ENCODE results near the gene MORN1. TPM values are rescaled to one million over a fixed set of nuclear protein-coding genes. Genes with fewer than 3 reads are reported as not detected.

MORN1 gene
- total and polyA plus RNA-seq, 4 donors = 2.3 to 6.9 (median 3.6) TPM

DNA sequence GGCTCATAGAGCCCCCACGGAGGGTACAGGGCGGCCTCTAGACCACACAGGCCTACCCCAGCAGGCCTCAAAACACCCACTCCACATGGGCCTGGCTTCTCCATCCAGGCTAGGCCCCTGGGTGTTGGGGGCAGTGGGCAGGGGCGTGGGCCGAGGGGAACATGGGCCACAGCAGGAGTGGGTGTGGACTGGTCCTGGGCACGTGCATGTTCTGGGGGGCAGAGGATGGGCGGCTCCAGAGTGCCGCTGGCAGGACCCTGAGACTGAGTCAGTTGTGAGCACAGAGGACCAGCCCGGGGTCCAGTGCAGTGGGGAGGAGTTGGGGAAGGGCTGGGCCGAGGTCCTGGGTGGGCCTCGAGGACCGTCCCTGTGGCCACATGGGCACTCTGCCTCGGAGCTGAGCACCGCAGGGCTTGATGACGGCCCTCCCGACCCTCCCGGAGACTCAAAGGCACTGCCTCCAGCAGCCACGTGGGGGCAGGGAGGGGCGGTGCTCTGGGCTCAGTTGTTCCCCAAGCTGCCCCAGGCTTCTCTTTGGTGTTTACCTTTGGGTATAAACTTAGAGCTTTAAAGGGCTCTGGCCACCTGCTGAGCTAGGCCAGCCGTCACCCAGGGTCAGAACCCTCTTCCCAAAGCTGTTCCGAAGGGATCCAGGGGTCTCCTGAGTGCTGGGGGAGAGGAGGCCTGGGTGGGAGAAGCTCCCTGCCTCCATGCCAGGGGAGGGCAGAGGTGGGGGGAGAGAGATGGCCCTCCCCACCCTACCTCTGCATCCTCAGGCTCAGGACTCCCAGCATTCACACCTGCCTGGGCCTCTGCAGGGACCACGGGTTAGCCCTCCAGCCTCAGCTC lies 79.9 kb downstream of the MORN1 start:
- no peak overlapping the region for H3K9ac ChIP-seq (ENCODE audit: low read depth in 1 of 2, low read length in 2 of 2)
- peak; percentile 66 for DNase-seq (ENCODE audit: low spot score)
- peak overlapping the region in 1 of 2 donors; percentile 12 for H3K27ac ChIP-seq (ENCODE audit: low read depth in 1 of 2, low read length in 2 of 2)
- H3K4me3 ChIP-seq (ENCODE audit: low read depth in 1 of 3, low read length in 3 of 3) = no peak overlapping the region
- WGBS = 48% methylated on average over 21 of the region's 21 CpGs
- H3K9me3 ChIP-seq (ENCODE audit: control insufficient read depth in 4 of 4, low read length in 3 of 4) = no peaks in the 10 kb centered on the region
- H3K4me1 ChIP-seq (ENCODE audit: control insufficient read depth in 4 of 4, insufficient read depth in 4 of 4, low read length in 3 of 4) = peaks cover 5 to 35% (median 14%) of the 10 kb centered on the region in 4 donors
- peaks cover 13 to 23% (median 15%) of the 10 kb centered on the region in 4 donors for H3K36me3 ChIP-seq (ENCODE audit: control insufficient read depth in 4 of 4, insufficient read depth in 3 of 4, low read depth in 1 of 4, low read length in 3 of 4)
- no peaks in the 10 kb centered on the region for H3K27me3 ChIP-seq (ENCODE audit: control insufficient read depth in 4 of 4, insufficient read depth in 4 of 4, low read length in 3 of 4)
- TF ChIP-seq YY1 (IDR thresholded peaks at IDR 0.05) (no peak), EGR1 (IDR thresholded peaks at IDR 0.05; ENCODE audit: low read depth in 2 of 2) (no peak), RAD21 (IDR thresholded peaks at IDR 0.05) (peak in 1 of 2 donors; percentile 53), SP1 (IDR thresholded peaks at IDR 0.05) (no peak), GABPA (IDR thresholded peaks at IDR 0.05 in 1 of 2, conservative IDR thresholded peaks at IDR 0.05 in 1 of 2) (no peak)
- TF ChIP-seq, protein P1, sequence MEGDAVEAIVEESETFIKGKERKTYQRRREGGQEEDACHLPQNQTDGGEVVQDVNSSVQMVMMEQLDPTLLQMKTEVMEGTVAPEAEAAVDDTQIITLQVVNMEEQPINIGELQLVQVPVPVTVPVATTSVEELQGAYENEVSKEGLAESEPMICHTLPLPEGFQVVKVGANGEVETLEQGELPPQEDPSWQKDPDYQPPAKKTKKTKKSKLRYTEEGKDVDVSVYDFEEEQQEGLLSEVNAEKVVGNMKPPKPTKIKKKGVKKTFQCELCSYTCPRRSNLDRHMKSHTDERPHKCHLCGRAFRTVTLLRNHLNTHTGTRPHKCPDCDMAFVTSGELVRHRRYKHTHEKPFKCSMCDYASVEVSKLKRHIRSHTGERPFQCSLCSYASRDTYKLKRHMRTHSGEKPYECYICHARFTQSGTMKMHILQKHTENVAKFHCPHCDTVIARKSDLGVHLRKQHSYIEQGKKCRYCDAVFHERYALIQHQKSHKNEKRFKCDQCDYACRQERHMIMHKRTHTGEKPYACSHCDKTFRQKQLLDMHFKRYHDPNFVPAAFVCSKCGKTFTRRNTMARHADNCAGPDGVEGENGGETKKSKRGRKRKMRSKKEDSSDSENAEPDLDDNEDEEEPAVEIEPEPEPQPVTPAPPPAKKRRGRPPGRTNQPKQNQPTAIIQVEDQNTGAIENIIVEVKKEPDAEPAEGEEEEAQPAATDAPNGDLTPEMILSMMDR (IDR thresholded peaks at IDR 0.05; ENCODE audit: low read depth, low read length, missing input control) = peak; percentile 13

DNA sequence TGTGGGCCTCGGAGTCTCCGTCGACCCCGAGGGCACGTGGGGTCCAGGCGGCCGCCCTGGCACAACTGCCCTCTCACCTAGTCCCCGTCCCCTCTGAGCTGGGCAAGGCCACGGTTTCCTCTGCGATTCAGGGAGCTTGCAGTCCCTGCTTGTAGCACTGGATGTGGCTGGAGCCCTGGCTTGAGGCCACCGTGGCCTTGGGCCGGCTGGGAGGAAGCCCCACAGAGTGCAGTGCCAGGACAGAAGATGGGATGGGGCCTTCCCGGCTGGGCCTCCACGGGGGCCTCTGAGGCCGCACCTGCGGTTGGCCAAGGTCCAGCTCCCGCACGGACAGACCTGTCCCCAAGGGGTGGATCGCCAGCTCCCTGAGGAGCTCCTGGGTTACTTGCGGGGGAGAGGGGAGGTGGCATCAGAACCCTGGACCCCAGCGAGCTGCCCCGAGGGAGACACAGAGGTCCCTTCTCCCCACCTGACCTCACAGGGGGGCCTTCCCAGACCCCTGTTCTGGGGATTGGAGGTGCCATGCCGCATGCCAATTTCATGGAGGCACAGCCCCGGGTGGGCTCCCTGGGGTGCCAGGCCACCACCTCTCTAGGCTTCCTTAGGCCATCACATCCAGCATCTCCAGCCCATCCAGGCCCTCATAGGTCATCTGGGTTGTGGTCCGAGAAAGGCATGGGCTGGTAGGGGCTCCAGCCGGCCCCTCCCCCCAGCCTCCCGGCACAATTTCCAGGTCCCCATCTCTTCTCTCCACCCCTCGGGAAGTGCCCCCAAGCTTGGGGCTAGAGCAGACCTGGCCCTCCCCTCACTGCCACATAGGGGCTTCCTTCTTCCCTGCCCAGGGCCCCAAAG lies 80.8 kb downstream of the MORN1 start:
- Histone ChIP-seq H3K9ac (ENCODE audit: low read depth in 1 of 2, low read length in 2 of 2) (no peak overlapping the region), H3K9me3 (ENCODE audit: control insufficient read depth in 4 of 4, low read length in 3 of 4) (no peaks in the 10 kb centered on the region), H3K36me3 (ENCODE audit: control insufficient read depth in 4 of 4, insufficient read depth in 3 of 4, low read depth in 1 of 4, low read length in 3 of 4) (peaks cover 15 to 30% (median 21%) of the 10 kb centered on the region in 4 donors), H3K4me1 (ENCODE audit: control insufficient read depth in 4 of 4, insufficient read depth in 4 of 4, low read length in 3 of 4) (peaks cover 5 to 34% (median 13%) of the 10 kb centered on the region in 4 donors), H3K27me3 (ENCODE audit: control insufficient read depth in 4 of 4, insufficient read depth in 4 of 4, low read length in 3 of 4) (no peaks in the 10 kb centered on the region), H3K4me3 (ENCODE audit: low read depth in 1 of 3, low read length in 3 of 3) (no peak overlapping the region), H3K27ac (ENCODE audit: low read depth in 1 of 2, low read length in 2 of 2) (no peak overlapping the region)
- WGBS = 79% methylated on average over 28 of the region's 28 CpGs
- DNase-seq (ENCODE audit: low spot score) = no peak
- TF ChIP-seq, protein P1 (IDR thresholded peaks at IDR 0.05; ENCODE audit: low read depth, low read length, missing input control) = no peak
- no peak for TF ChIP-seq FOXA1 (IDR thresholded peaks at IDR 0.05)

DNA sequence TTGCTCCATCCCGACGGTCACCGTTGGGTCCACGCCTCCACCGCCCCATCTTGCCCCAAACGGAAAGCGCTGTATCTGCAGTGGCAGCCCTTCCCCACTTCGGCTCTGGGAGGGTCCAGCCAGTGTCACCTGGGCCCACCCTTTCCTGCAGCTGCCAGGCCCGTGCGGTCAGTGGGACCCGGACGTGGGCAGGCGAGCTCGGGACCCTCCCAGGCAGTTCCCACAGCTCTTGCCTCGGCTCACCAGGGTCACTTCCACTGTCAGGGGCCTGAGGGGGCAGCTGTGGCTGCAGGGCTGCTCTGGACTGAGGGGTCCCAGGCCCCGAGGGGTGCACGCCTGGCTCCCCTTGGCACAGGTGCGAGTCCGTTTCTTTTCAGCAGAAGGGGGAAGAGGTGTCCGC lies 82.5 kb downstream of the MORN1 start:
- peaks cover 24 to 45% (median 27%) of the 10 kb centered on the region in 4 donors for H3K36me3 ChIP-seq (ENCODE audit: control insufficient read depth in 4 of 4, insufficient read depth in 3 of 4, low read depth in 1 of 4, low read length in 3 of 4)
- TF ChIP-seq GABPA (IDR thresholded peaks at IDR 0.05 in 1 of 2, conservative IDR thresholded peaks at IDR 0.05 in 1 of 2) = no peak
- WGBS = 92% methylated on average over 20 of the region's 20 CpGs
- H3K9ac ChIP-seq (ENCODE audit: low read depth in 1 of 2, low read length in 2 of 2) = no peak overlapping the region
- H3K27me3 ChIP-seq (ENCODE audit: control insufficient read depth in 4 of 4, insufficient read depth in 4 of 4, low read length in 3 of 4) = no peaks in the 10 kb centered on the region
- H3K27ac ChIP-seq (ENCODE audit: low read depth in 1 of 2, low read length in 2 of 2) = no peak overlapping the region
- no peaks in the 10 kb centered on the region for H3K9me3 ChIP-seq (ENCODE audit: control insufficient read depth in 4 of 4, low read length in 3 of 4)
- peaks cover 5 to 24% (median 9%) of the 10 kb centered on the region in 4 donors for H3K4me1 ChIP-seq (ENCODE audit: control insufficient read depth in 4 of 4, insufficient read depth in 4 of 4, low read length in 3 of 4)
- no peak for DNase-seq (ENCODE audit: low spot score)
- no peak overlapping the region for H3K4me3 ChIP-seq (ENCODE audit: low read depth in 1 of 3, low read length in 3 of 3)

Measured in liver (tissue), 9 donors.